ENCODE measurements around the gene MCF2L.

Gene MCF2L

GRCh38 chr13:113043001-113043630 is 74.1 kb downstream of the MCF2L start:
- Mint-ChIP-seq H3K36me3 (ENCODE audit: low read depth) (no peaks in the 10 kb centered on the region), H3K27me3 (no peaks in the 10 kb centered on the region)

GRCh38 chr13:113043931-113044330 is 74.9 kb downstream of the MCF2L start:
- Mint-ChIP-seq H3K36me3 (ENCODE audit: low read depth) (no peaks in the 10 kb centered on the region), H3K27ac (no peak overlapping the region), H3K4me1 (ENCODE audit: low read depth) (no peaks in the 10 kb centered on the region), H3K27me3 (no peaks in the 10 kb centered on the region), H3K4me3 (no peak overlapping the region), H3K9me3 (no peaks in the 10 kb centered on the region)

More at GRCh38 chr13:113043001-113043630, 74.1 kb downstream of the MCF2L start:
- Mint-ChIP-seq H3K4me3 (no peak overlapping the region), H3K9me3 (no peaks in the 10 kb centered on the region), H3K27ac (no peak overlapping the region), H3K4me1 (ENCODE audit: low read depth) (no peaks in the 10 kb centered on the region)

GRCh38 chr13:113044391-113045114 is 75.5 kb downstream of the MCF2L start:
- no peak overlapping the region for H3K4me3 Mint-ChIP-seq
- no peaks in the 10 kb centered on the region for H3K9me3 Mint-ChIP-seq
- H3K36me3 Mint-ChIP-seq (ENCODE audit: low read depth) = no peaks in the 10 kb centered on the region
- H3K27me3 Mint-ChIP-seq = no peaks in the 10 kb centered on the region
- H3K27ac Mint-ChIP-seq = no peak overlapping the region
- no peaks in the 10 kb centered on the region for H3K4me1 Mint-ChIP-seq (ENCODE audit: low read depth)

- H3K36me3 Mint-ChIP-seq (ENCODE audit: low read depth) = no peaks in the 10 kb centered on the region
- no peaks in the 10 kb centered on the region for H3K27me3 Mint-ChIP-seq
- H3K4me3 Mint-ChIP-seq = no peak overlapping the region
- no peak overlapping the region for H3K27ac Mint-ChIP-seq
- H3K9me3 Mint-ChIP-seq = no peaks in the 10 kb centered on the region
- no peaks in the 10 kb centered on the region for H3K4me1 Mint-ChIP-seq (ENCODE audit: low read depth)
Measured at GRCh38 chr13:113045251-113046127, 76.5 kb downstream of the MCF2L start.

- no peak overlapping the region for H3K27ac Mint-ChIP-seq
- H3K4me1 Mint-ChIP-seq (ENCODE audit: low read depth) = no peaks in the 10 kb centered on the region
- H3K36me3 Mint-ChIP-seq (ENCODE audit: low read depth) = no peaks in the 10 kb centered on the region
- H3K9me3 Mint-ChIP-seq = no peaks in the 10 kb centered on the region
- no peaks in the 10 kb centered on the region for H3K27me3 Mint-ChIP-seq
- H3K4me3 Mint-ChIP-seq = no peak overlapping the region
Measured at GRCh38 chr13:113046128-113046882, 77.3 kb downstream of the MCF2L start.

- H3K4me1 Mint-ChIP-seq (ENCODE audit: low read depth) = no peaks in the 10 kb centered on the region
- no peaks in the 10 kb centered on the region for H3K36me3 Mint-ChIP-seq (ENCODE audit: low read depth)
- no peak overlapping the region for H3K27ac Mint-ChIP-seq
- no peaks in the 10 kb centered on the region for H3K27me3 Mint-ChIP-seq
- no peaks in the 10 kb centered on the region for H3K9me3 Mint-ChIP-seq
- H3K4me3 Mint-ChIP-seq = no peak overlapping the region
Measured at GRCh38 chr13:113046883-113047244, 77.8 kb downstream of the MCF2L start.

GRCh38 chr13:113047587-113047986 is 78.6 kb downstream of the MCF2L start:
- no peaks in the 10 kb centered on the region for H3K9me3 Mint-ChIP-seq
- no peaks in the 10 kb centered on the region for H3K36me3 Mint-ChIP-seq (ENCODE audit: low read depth)
- H3K27me3 Mint-ChIP-seq = no peaks in the 10 kb centered on the region
- H3K27ac Mint-ChIP-seq = no peak overlapping the region
- no peak overlapping the region for H3K4me3 Mint-ChIP-seq
- H3K4me1 Mint-ChIP-seq (ENCODE audit: low read depth) = no peaks in the 10 kb centered on the region

- Mint-ChIP-seq H3K4me1 (ENCODE audit: low read depth) (no peaks in the 10 kb centered on the region), H3K9me3 (no peaks in the 10 kb centered on the region), H3K4me3 (no peak overlapping the region), H3K27ac (no peak overlapping the region), H3K36me3 (ENCODE audit: low read depth) (no peaks in the 10 kb centered on the region), H3K27me3 (no peaks in the 10 kb centered on the region)
Measured at GRCh38 chr13:113048766-113049165, 79.8 kb downstream of the MCF2L start.

- Mint-ChIP-seq H3K9me3 (no peaks in the 10 kb centered on the region), H3K27ac (no peak overlapping the region), H3K4me3 (no peak overlapping the region), H3K4me1 (ENCODE audit: low read depth) (no peaks in the 10 kb centered on the region), H3K36me3 (ENCODE audit: low read depth) (no peaks in the 10 kb centered on the region), H3K27me3 (no peaks in the 10 kb centered on the region)
Measured at GRCh38 chr13:113049521-113049941, 80.5 kb downstream of the MCF2L start.

GRCh38 chr13:113049981-113050380 is 81.0 kb downstream of the MCF2L start:
- Mint-ChIP-seq H3K27me3 (no peaks in the 10 kb centered on the region), H3K36me3 (ENCODE audit: low read depth) (no peaks in the 10 kb centered on the region), H3K27ac (no peak overlapping the region), H3K4me1 (ENCODE audit: low read depth) (no peaks in the 10 kb centered on the region), H3K9me3 (no peaks in the 10 kb centered on the region), H3K4me3 (no peak overlapping the region)

GRCh38 chr13:113050734-113051431 is 81.9 kb downstream of the MCF2L start:
- Mint-ChIP-seq H3K27ac (no peak overlapping the region), H3K36me3 (ENCODE audit: low read depth) (no peaks in the 10 kb centered on the region), H3K4me3 (no peak overlapping the region), H3K9me3 (no peaks in the 10 kb centered on the region), H3K27me3 (no peaks in the 10 kb centered on the region), H3K4me1 (ENCODE audit: low read depth) (no peaks in the 10 kb centered on the region)

- Mint-ChIP-seq H3K4me1 (ENCODE audit: low read depth) (no peaks in the 10 kb centered on the region), H3K27ac (no peak overlapping the region), H3K9me3 (no peaks in the 10 kb centered on the region), H3K27me3 (no peaks in the 10 kb centered on the region), H3K4me3 (no peak overlapping the region), H3K36me3 (ENCODE audit: low read depth) (no peaks in the 10 kb centered on the region)
Measured at GRCh38 chr13:113051641-113052040, 82.6 kb downstream of the MCF2L start.

- Mint-ChIP-seq H3K27ac (no peak overlapping the region), H3K27me3 (no peaks in the 10 kb centered on the region), H3K9me3 (no peaks in the 10 kb centered on the region), H3K4me1 (ENCODE audit: low read depth) (no peaks in the 10 kb centered on the region), H3K36me3 (ENCODE audit: low read depth) (no peaks in the 10 kb centered on the region), H3K4me3 (no peak overlapping the region)
Measured at GRCh38 chr13:113052206-113052605, 83.2 kb downstream of the MCF2L start.

GRCh38 chr13:113052971-113053370 is 84.0 kb downstream of the MCF2L start:
- Mint-ChIP-seq H3K4me1 (ENCODE audit: low read depth) (no peaks in the 10 kb centered on the region), H3K4me3 (no peak overlapping the region), H3K27me3 (no peaks in the 10 kb centered on the region), H3K9me3 (no peaks in the 10 kb centered on the region), H3K36me3 (ENCODE audit: low read depth) (no peaks in the 10 kb centered on the region), H3K27ac (no peak overlapping the region)

Data from stimulated activated naive CD8-positive, alpha-beta T cell treated with anti-CD3 and anti-CD28 coated beads, Interleukin-15, Interleukin-2, amounts not matched to agents 100 ng/mL and 50 ng/mL, for 24 hours (primary cell).